CD4-positive, alpha-beta T cell (primary cell): Measurements from ENCODE around the gene HDC. TPM values are rescaled to one million over a fixed set of nuclear protein-coding genes. Genes with fewer than 3 reads are reported as not detected.

Experiments
- ATAC-seq: fragments of 200-7000 bp; cut with Tn5 transposase; one replicate; pipeline ENCODE4 v1.10.0; 2022; ENCODE audit warnings: mild to moderate bottlenecking; ENCODE audit not compliant: poor library complexity
- CTCF ChIA-PET: fragments of 350-600 bp; sonication (Branson Sonifier 250); formaldehyde crosslinking; loops from one replicate; lab custom pipeline; 2021; ENCODE audit warnings: antibody characterized with exemption, inconsistent platforms; lab: Charles Lee
- POLR2A ChIA-PET: fragments of 350-600 bp; sonication (Branson Sonifier 250); formaldehyde crosslinking; loops from one replicate; lab custom pipeline; 2021; ENCODE audit warnings: antibody characterized with exemption, inconsistent platforms; lab: Charles Lee
- DNase-seq, 14 experiments: peaks; one replicate each; pipeline ENCODE4 v3.0.0-alpha.2; 2013 to 2020; ENCODE audit warnings: mixed read lengths in 2 of 14
- H3K27ac ChIP-seq, 2 donors: one replicate each; pipeline versions ENCODE4 v1.5.1 to v1.7.0; 2013; ENCODE audit warnings: low read length in 2 of 2, low read depth in 1 of 2, mild to moderate bottlenecking in 1 of 2
- H3K27me3 ChIP-seq, 2 experiments: 1 replicate in 1 of 2; 2 replicates in 1 of 2; pipeline versions ENCODE4 v1.6.1 to v1.7.0; 2013; ENCODE audit warnings: low read length in 2 of 2, control low read depth in 1 of 2, mild to moderate bottlenecking in 1 of 2, moderate library complexity in 1 of 2; ENCODE audit not compliant: insufficient read depth in 2 of 2, control insufficient read depth in 1 of 2
- H3K36me3 ChIP-seq: one replicate; pipeline ENCODE4 v1.6.1; 2013; ENCODE audit warnings: low read length, control low read depth; ENCODE audit not compliant: insufficient read depth
- H3K4me1 ChIP-seq: one replicate; pipeline ENCODE4 v1.6.1; 2013; ENCODE audit warnings: low read length, control low read depth; ENCODE audit not compliant: insufficient read depth
- H3K4me3 ChIP-seq: one replicate; pipeline ENCODE4 v1.5.1; 2013; ENCODE audit warnings: mild to moderate bottlenecking, low read length, moderate library complexity
- H3K9me3 ChIP-seq, 2 experiments: 1 replicate in 1 of 2; 2 replicates in 1 of 2; pipeline versions ENCODE4 v1.6.1 to v1.7.0; 2013; ENCODE audit warnings: low read length in 2 of 2, mild to moderate bottlenecking in 2 of 2, control low read depth in 1 of 2, moderate library complexity in 1 of 2; ENCODE audit not compliant: control insufficient read depth in 1 of 2, insufficient read depth in 1 of 2
- H3K27ac Mint-ChIP-seq: one replicate; pipeline ENCODE4 v1.8.0; 2020; ENCODE audit warnings: mixed read lengths
- H3K27me3 Mint-ChIP-seq: one replicate; pipeline ENCODE4 v1.8.0; 2021; ENCODE audit warnings: mixed read lengths
- H3K36me3 Mint-ChIP-seq: one replicate; pipeline ENCODE4 v1.8.0; 2021; ENCODE audit warnings: low read depth, mixed read lengths
- H3K4me1 Mint-ChIP-seq: one replicate; pipeline ENCODE4 v1.8.0; 2021; ENCODE audit warnings: low read depth, mixed read lengths
- H3K4me3 Mint-ChIP-seq: one replicate; pipeline ENCODE4 v1.8.0; 2020; ENCODE audit warnings: mild to moderate bottlenecking, mixed read lengths
- H3K9me3 Mint-ChIP-seq: one replicate; pipeline ENCODE4 v1.8.0; 2020; ENCODE audit warnings: mixed read lengths
- CTCF ChIP-seq: fragments of 200-600 bp; IDR thresholded peaks from one replicate; pipeline ENCODE4 v1.8.0; 2022; ENCODE audit warnings: antibody characterized with exemption, mild to moderate bottlenecking
- intact Hi-C, 2 experiments: fragments of 100-400 bp; cut with DNase I in 1 of 2; cut with micrococcal nuclease in 1 of 2; formaldehyde crosslinking; loops; one replicate each; pipeline versions ENCODE4 v1.15.1 to v1.9.0; 2023 to 2025; cut with DNase I, micrococcal nuclease
- total RNA-seq, 174 experiments: library from RNA in 2 of 174; stranded (reverse) in 2 of 174; gene quantifications; one replicate each; pipeline ENCODE4 v1.2.3 and lab custom pipeline; 2021 to 2026

Gene HDC
- total RNA-seq, 2 experiments from 2014 or later: 0.08 TPM; not detected in 1

- no peak for DNase-seq
- Mint-ChIP-seq H3K4me3 (no peak overlapping the region), H3K9me3 (no peaks in the 10 kb centered on the region), H3K36me3 (no peaks in the 10 kb centered on the region), H3K27ac (no peak overlapping the region), H3K4me1 (no peaks in the 10 kb centered on the region), H3K27me3 (no peaks in the 10 kb centered on the region)
- CTCF ChIA-PET: interaction anchor here (0.7 kb wide), 1 partner anchor 570 kb away, joined by 3 read pairs; no protein-coding TSS in a partner anchor
- H3K27me3 ChIP-seq: no peaks in the 10 kb centered on the region
- no peak overlapping the region for H3K4me3 ChIP-seq
- POLR2A ChIA-PET: interaction anchor here (0.7 kb wide), 1 partner anchor 88 kb away, joined by 3 read pairs; no protein-coding TSS in a partner anchor
- H3K4me1 ChIP-seq: no peaks in the 10 kb centered on the region
- no peaks in the 10 kb centered on the region for H3K9me3 ChIP-seq
- intact Hi-C loops: no loop called here
- no peaks in the 10 kb centered on the region for H3K36me3 ChIP-seq
- H3K27ac ChIP-seq: no peak overlapping the region
- ATAC-seq: no peak
- no peak for TF ChIP-seq CTCF
These were observed 30.8 kb downstream of the HDC start for GRCh38 chr15:50234764-50235163.

GRCh38 chr15:50233192-50233736 is 32.3 kb downstream of the HDC start:
- H3K27me3 Mint-ChIP-seq: no peaks in the 10 kb centered on the region
- H3K4me1 ChIP-seq: no peaks in the 10 kb centered on the region
- POLR2A ChIA-PET: no interaction called here
- no peak for TF ChIP-seq CTCF
- no peak overlapping the region for H3K27ac Mint-ChIP-seq
- DNase-seq: no peak
- H3K4me3 ChIP-seq: no peak overlapping the region
- no peaks in the 10 kb centered on the region for H3K9me3 Mint-ChIP-seq
- no peak for ATAC-seq
- no peak overlapping the region for H3K4me3 Mint-ChIP-seq
- no peaks in the 10 kb centered on the region for H3K9me3 ChIP-seq
- no peaks in the 10 kb centered on the region for H3K36me3 Mint-ChIP-seq
- CTCF ChIA-PET: no interaction called here
- H3K4me1 Mint-ChIP-seq: no peaks in the 10 kb centered on the region
- H3K36me3 ChIP-seq: no peaks in the 10 kb centered on the region
- no peak overlapping the region for H3K27ac ChIP-seq
- no peaks in the 10 kb centered on the region for H3K27me3 ChIP-seq
- intact Hi-C loops: no loop called here

GRCh38 chr15:50232791-50233190 is 32.7 kb downstream of the HDC start:
- H3K27me3 Mint-ChIP-seq: no peaks in the 10 kb centered on the region
- no peak for TF ChIP-seq CTCF
- no peak for DNase-seq
- H3K36me3 ChIP-seq: no peaks in the 10 kb centered on the region
- H3K36me3 Mint-ChIP-seq: no peaks in the 10 kb centered on the region
- no peaks in the 10 kb centered on the region for H3K9me3 Mint-ChIP-seq
- intact Hi-C loops: no loop called here
- ChIA-PET POLR2A (no interaction called here), CTCF (no interaction called here)
- no peak overlapping the region for H3K4me3 Mint-ChIP-seq
- H3K4me1 ChIP-seq: no peaks in the 10 kb centered on the region
- H3K9me3 ChIP-seq: no peaks in the 10 kb centered on the region
- H3K27me3 ChIP-seq: no peaks in the 10 kb centered on the region
- no peak overlapping the region for H3K4me3 ChIP-seq
- no peak for ATAC-seq
- H3K4me1 Mint-ChIP-seq: no peaks in the 10 kb centered on the region
- H3K27ac Mint-ChIP-seq: no peak overlapping the region
- no peak overlapping the region for H3K27ac ChIP-seq
